Omental fat pad (tissue), 4 donors: ENCODE measurements around the gene SRRM3. TPM values are rescaled to one million over a fixed set of nuclear protein-coding genes. Genes with fewer than 3 reads are reported as not detected.
"Not testable (repeated sequence)": the region's sequence is repeated elsewhere in the genome, so short reads cannot be mapped to it uniquely, and the experiment has no call there.

Experiments
- ATAC-seq: fragments of 150-250 bp; one replicate; pipeline ENCODE4 v1.9.1; 2016; ENCODE audit warnings: mild to moderate bottlenecking, moderate library complexity; ENCODE audit not compliant: low FRiP score
- DNase-seq: peaks from one replicate; pipeline ENCODE4 v3.0.0-alpha.2; 2019; ENCODE audit warnings: low spot score
- CTCF ChIP-seq, 3 donors: fragments of 450-650 bp; IDR thresholded peaks; one replicate each; pipeline ENCODE4 v1.5.1; 2016 to 2017; ENCODE audit warnings: antibody characterized with exemption in 3 of 3, mild to moderate bottlenecking in 3 of 3, moderate library complexity in 2 of 3
- total RNA-seq, 4 donors: library from RNA; depleted of rRNA; stranded (reverse); fragments of >200 nt; gene quantifications; one replicate each; pipeline ENCODE4 v1.1.0, GENCODE V29; 2016

The SRRM3 gene
- total RNA-seq, 4 donors from 2014 or later, result 1.7 to 3.7 (median 2.4) TPM

- TF ChIP-seq CTCF (IDR thresholded peaks at IDR 0.05), result no peak
- ATAC-seq (peak; percentile 73), DNase-seq (peak; percentile 85)
These were observed 101.8 kb downstream of the SRRM3 start for GRCh38 chr7:76303202-76304147.

GRCh38 chr7:76304888-76305375 lies 103.2 kb downstream of the SRRM3 start:
- DNase-seq (no peak), ATAC-seq (no peak)

DNA sequence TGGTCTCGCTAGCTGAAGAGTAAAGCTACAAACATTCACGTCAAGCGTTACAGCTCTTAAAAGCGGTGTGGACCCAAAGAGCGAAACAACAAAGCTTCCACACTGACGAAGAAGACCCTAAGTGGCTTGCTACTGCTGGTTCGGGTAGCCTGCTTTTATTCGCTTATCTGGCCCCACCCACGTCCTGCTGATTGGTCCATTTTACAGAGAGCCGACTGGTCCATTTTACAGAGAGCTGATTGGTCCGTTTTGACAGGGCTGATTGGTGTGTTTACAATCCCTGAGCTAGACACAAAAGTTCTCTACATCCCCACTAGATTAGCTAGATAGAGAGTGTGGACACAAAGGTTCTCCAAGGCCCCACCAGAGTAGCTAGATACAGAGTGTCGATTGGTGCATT lies 107.2 kb downstream of the SRRM3 start:
- DNase-seq, ATAC-seq: not testable (repeated sequence)

More at GRCh38 chr7:76304888-76305375, 103.2 kb downstream of the SRRM3 start:
- no peak for TF ChIP-seq CTCF (IDR thresholded peaks at IDR 0.05)

DNA sequence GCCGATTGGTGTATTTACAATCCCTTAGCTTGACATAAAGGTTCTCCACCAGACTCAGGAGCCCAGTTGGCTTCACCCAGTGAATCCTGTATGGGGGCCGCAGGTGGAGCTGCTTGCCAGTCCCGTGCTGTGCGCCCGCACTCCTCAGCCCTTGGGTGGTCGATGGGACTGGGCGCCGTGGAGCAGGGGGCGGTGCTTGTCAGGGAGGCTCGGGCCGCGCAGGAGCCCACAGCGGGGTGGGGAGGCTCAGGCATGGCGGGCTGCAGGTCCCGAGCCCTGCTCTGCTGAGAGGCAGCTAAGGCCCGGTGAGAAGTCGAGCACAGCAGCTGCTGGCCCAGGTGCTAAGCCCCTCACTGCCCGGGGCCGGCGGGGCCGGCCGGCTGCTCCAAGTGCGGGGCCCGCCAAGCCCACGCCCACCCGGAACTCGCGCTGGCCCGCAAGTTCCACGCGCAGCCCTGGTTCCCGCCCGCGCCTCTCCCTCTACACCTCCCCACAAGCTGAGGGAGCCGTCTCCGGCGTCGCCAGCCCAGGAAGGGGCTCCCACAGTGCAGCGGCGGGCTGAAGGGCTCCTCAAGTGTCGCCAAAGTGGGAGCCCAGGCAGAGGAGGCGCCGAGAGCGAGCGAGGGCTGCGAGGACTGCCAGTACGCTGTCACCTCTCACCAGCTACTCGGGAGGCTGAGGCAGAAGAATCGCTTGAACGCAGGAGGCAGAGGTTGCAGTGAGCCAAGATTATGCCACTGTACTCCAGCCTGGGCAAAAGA lies 107.8 kb downstream of the SRRM3 start:
- not testable (repeated sequence) for ATAC-seq, DNase-seq

- ATAC-seq (no peak), DNase-seq (no peak)
- no peak for TF ChIP-seq CTCF (IDR thresholded peaks at IDR 0.05)
These were observed 108.6 kb downstream of the SRRM3 start for GRCh38 chr7:76310102-76310957.

DNA sequence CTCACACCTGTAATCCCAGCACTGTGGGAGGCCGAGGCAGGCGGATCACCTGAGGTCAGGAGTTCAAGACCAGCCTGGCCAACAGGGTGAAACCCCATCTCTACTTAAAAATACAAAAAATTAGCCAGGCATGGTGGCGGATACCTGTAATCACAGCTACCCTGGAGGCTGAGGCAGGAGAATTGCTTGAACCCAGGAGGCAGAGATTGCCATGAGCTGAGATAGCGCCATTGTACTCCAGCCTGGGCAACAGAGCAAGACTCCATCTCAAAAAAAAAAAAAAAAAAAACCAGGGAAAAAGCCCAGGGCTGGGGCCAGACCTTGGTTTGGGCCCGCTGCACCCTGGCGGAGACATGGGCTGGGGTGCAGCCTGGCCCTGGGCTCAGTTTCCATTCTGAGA lies 110.1 kb downstream of the SRRM3 start:
- ATAC-seq, DNase-seq: not testable (repeated sequence)

- DNase-seq (peak; percentile 97), ATAC-seq (peak; percentile 78)
- TF ChIP-seq CTCF (IDR thresholded peaks at IDR 0.05), result peak in 2 of 3 donors; percentile 100
These were observed 112.5 kb downstream of the SRRM3 start for GRCh38 chr7:76314042-76314721.

- not testable (repeated sequence) for ATAC-seq, DNase-seq
These were observed 113.0 kb downstream of the SRRM3 start for GRCh38 chr7:76314740-76315139.
